ENCODE data around the gene ART4.

The ART4 gene

GRCh38 chr12:14883686-14884085, 40.4 kb upstream of the ART4 start:
- H3K27ac ChIP-seq, result no peak overlapping the region

GRCh38 chr12:14880890-14881453, 37.6 kb upstream of the ART4 start:
- no peak overlapping the region for H3K27ac ChIP-seq
- TF ChIP-seq CTCF (conservative IDR thresholded peaks at IDR 0.05) (no peak), ZFX (IDR thresholded peaks at IDR 0.05) (no peak)

More at GRCh38 chr12:14883686-14884085, 40.4 kb upstream of the ART4 start:
- TF ChIP-seq ZFX (IDR thresholded peaks at IDR 0.05) (no peak), CTCF (conservative IDR thresholded peaks at IDR 0.05) (no peak)

- H3K27ac ChIP-seq, result no peak overlapping the region
- TF ChIP-seq CTCF (conservative IDR thresholded peaks at IDR 0.05) (no peak), ZFX (IDR thresholded peaks at IDR 0.05) (no peak)
Measured at GRCh38 chr12:14879222-14879933, 36.1 kb upstream of the ART4 start.

- no peak overlapping the region for H3K27ac ChIP-seq
- no peak for TF ChIP-seq ZFX (IDR thresholded peaks at IDR 0.05)
- TF ChIP-seq CTCF (conservative IDR thresholded peaks at IDR 0.05), result no peak
Measured at GRCh38 chr12:14878488-14878887, 35.2 kb upstream of the ART4 start.

GRCh38 chr12:14876833-14877232, 33.5 kb upstream of the ART4 start:
- no peak for TF ChIP-seq ZFX (IDR thresholded peaks at IDR 0.05)
- TF ChIP-seq CTCF (conservative IDR thresholded peaks at IDR 0.05), result no peak

GRCh38 chr12:14874882-14875281, 31.6 kb upstream of the ART4 start:
- TF ChIP-seq ZFX (IDR thresholded peaks at IDR 0.05), result no peak
- no peak for TF ChIP-seq CTCF (conservative IDR thresholded peaks at IDR 0.05)
- no peak overlapping the region for H3K27ac ChIP-seq

More at GRCh38 chr12:14876833-14877232, 33.5 kb upstream of the ART4 start:
- H3K27ac ChIP-seq, result no peak overlapping the region

- TF ChIP-seq CTCF (conservative IDR thresholded peaks at IDR 0.05) (no peak), ZFX (IDR thresholded peaks at IDR 0.05) (no peak)
- no peak overlapping the region for H3K27ac ChIP-seq
Measured at GRCh38 chr12:14873440-14874185, 30.3 kb upstream of the ART4 start.
